Measurements from ENCODE around the gene TTL.
"Not testable (repeated sequence)": the region's sequence is repeated elsewhere in the genome, so short reads cannot be mapped to it uniquely, and the experiment has no call there.

Gene TTL

GRCh38 chr2:112474844-112475486 is 7.0 kb upstream of the TTL start:
- DNase-seq (ENCODE audit: low spot score): no peak

- DNase-seq (ENCODE audit: low spot score): no peak
Measured at GRCh38 chr2:112476434-112476833, 5.5 kb upstream of the TTL start.

- DNase-seq (ENCODE audit: low spot score): peak; percentile 65
Measured at GRCh38 chr2:112480530-112481049, 1.4 kb upstream of the TTL start.

GRCh38 chr2:112481050-112481527 is 867 bp upstream of the TTL start:
- peak; percentile 89 for DNase-seq (ENCODE audit: low spot score)

- DNase-seq (ENCODE audit: low spot score): peak; percentile 59
Measured at GRCh38 chr2:112482309-112483041, 519 bp downstream of the TTL start.

- DNase-seq (ENCODE audit: low spot score): peak; percentile 77
Measured at GRCh38 chr2:112483042-112483473, 1.1 kb downstream of the TTL start.

- DNase-seq (ENCODE audit: low spot score): no peak
Measured at GRCh38 chr2:112483831-112484230, 1.9 kb downstream of the TTL start.

GRCh38 chr2:112485849-112486248 is 3.9 kb downstream of the TTL start:
- no peak for DNase-seq (ENCODE audit: low spot score)

GRCh38 chr2:112486895-112487294 is 4.9 kb downstream of the TTL start:
- no peak for DNase-seq (ENCODE audit: low spot score)

GRCh38 chr2:112487444-112487961 is 5.5 kb downstream of the TTL start:
- no peak for DNase-seq (ENCODE audit: low spot score)

GRCh38 chr2:112488201-112488600 is 6.2 kb downstream of the TTL start:
- no peak for DNase-seq (ENCODE audit: low spot score)

- no peak for DNase-seq (ENCODE audit: low spot score)
Measured at GRCh38 chr2:112491946-112492345, 10.0 kb downstream of the TTL start.

GRCh38 chr2:112493048-112493447 is 11.1 kb downstream of the TTL start:
- no peak for DNase-seq (ENCODE audit: low spot score)

GRCh38 chr2:112493858-112494648 is 12.1 kb downstream of the TTL start:
- DNase-seq (ENCODE audit: low spot score): no peak

GRCh38 chr2:112494828-112495227 is 12.9 kb downstream of the TTL start:
- DNase-seq (ENCODE audit: low spot score): no peak

GRCh38 chr2:112495878-112496277 is 13.9 kb downstream of the TTL start:
- DNase-seq (ENCODE audit: low spot score): not testable (repeated sequence)

GRCh38 chr2:112500850-112501484 is 19.0 kb downstream of the TTL start:
- DNase-seq (ENCODE audit: low spot score): not testable (repeated sequence)

- DNase-seq (ENCODE audit: low spot score): not testable (repeated sequence)
Measured at GRCh38 chr2:112509239-112509998, 27.5 kb downstream of the TTL start.

- DNase-seq (ENCODE audit: low spot score): no peak
Measured at GRCh38 chr2:112516801-112517200, 34.8 kb downstream of the TTL start.

- DNase-seq (ENCODE audit: low spot score): no peak
Measured at GRCh38 chr2:112518807-112519206, 36.9 kb downstream of the TTL start.

- no peak for DNase-seq (ENCODE audit: low spot score)
Measured at GRCh38 chr2:112519506-112519905, 37.5 kb downstream of the TTL start.
